GM19372 (cell line): ENCODE data around the gene SULT1B1.
"Not testable (repeated sequence)": the region's sequence is repeated elsewhere in the genome, so short reads cannot be mapped to it uniquely, and the experiment has no call there.

Experiments used
- ATAC-seq: cut with Tn5 transposase; IDR thresholded peaks from one replicate; pipeline ENCODE4 v1.9.1; 2021; ENCODE audit warnings: mild to moderate bottlenecking, low read depth, moderate library complexity; ENCODE audit not compliant: unreplicated experiment

SULT1B1 gene

DNA sequence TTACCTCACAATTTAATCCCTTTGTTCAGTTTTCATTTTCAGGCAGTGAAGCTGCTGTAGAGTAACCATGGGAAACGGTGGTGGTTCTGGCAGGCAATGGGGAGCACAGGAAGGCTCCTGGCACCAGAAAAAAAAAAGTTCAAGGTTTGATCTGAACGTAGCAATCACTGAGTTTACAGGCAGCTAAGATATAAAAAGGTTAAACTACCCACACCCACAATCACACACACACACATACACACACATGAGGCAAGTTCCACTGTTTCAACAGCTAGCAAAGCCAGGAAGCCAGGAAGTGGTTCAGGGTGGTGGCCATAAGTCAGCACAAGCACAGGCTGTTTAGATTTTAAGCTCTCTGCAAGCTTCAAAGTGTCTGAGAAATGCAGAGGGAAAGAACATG, at the start of gene SULT1B1:
SULT1B1 (minus strand) TSS at position 166 of the 400 bp plus-strand sequence. CDS start 5,403 bp downstream, outside the sequence.
- no peak for ATAC-seq

DNA sequence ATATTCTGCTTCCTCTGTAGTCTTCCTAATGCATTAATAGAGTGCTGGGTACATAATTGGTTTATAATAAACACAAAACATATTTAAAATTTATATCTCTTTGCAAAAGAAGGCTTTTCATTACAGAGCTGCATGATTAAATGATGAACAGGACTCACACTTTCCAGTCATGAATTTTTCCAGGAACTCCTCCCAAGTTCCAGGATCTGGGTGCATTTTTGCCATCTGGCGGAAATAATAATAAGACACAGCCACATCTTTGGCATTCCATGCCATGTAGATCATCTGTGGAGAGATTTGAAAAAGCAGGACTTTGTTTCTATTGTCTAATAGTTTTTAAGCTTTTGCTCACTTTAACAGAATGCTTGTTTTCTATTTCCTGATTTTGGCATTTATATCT, 40.2 kb upstream of the SULT1B1 start:
- ATAC-seq, result no peak

GRCh38 chr4:69799337-69799736, 38.9 kb upstream of the SULT1B1 start:
- no peak for ATAC-seq

DNA sequence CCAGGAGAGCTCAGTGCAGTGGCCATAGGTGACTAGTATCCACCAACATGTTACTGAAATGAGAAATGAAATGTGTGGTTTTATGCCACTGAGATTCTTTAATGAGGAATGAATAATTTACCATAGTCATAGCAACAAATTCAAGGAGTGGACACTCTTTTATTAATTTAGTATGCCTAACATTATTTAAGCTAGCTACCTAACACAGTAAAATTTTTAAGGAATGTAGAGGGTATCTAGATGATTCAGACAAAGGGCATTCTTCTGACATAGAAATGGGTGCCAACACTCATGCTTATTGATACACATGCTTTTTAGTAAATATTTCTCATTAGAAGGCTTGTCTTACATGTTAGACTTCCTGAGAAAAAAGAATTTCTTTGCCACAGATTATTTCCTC, 33.3 kb upstream of the SULT1B1 start:
- ATAC-seq, result no peak

GRCh38 chr4:69787879-69788278, 27.5 kb upstream of the SULT1B1 start:
- ATAC-seq, result no peak

DNA sequence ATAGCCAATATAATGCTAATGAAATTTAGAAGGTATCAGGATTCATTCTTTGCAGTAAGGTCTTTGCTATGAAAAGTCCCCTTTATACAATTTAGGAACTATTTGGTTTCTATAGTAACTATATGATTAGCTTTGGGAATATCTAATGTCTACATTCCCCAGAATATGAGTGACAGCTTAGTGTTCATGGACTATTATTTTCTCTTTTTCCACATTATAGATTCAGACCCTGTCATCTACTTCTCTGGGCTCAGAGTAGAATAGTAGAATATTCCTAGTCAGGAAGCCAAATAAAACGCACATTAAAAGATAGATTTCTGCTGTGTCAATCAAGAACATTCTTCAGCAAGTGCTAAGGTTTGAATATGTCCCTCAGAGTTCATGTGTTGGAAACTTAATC, 26.1 kb upstream of the SULT1B1 start:
- ATAC-seq, result no peak

DNA sequence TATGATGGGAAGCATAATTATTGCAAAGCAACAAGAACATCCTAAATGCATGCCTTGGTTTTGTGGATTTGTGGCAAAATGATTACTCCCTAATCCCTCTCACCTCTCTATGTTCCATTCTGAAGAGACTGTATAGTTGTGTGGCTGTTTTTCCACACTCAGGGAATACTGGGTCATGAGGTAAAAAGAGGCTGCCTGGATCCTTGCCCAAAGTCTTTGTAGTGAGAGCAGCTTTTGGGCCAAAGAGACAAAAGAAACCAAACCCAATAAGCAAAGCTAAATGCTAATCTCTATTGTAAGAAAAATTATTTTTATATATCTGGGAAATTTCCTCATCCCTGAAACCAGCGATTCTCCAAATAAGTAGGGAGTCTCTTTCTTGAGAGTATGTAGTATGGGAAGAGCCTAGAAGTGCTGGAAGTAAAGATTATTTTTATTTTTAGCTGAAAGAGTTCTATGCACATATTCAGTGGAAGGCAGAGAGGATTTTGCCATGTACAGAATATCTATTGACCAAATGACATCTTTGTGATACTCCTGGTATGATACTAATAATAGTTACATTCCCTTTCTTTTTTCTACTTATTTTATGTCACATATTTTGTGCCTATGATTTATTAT, 24.9 kb upstream of the SULT1B1 start:
- no peak for ATAC-seq

DNA sequence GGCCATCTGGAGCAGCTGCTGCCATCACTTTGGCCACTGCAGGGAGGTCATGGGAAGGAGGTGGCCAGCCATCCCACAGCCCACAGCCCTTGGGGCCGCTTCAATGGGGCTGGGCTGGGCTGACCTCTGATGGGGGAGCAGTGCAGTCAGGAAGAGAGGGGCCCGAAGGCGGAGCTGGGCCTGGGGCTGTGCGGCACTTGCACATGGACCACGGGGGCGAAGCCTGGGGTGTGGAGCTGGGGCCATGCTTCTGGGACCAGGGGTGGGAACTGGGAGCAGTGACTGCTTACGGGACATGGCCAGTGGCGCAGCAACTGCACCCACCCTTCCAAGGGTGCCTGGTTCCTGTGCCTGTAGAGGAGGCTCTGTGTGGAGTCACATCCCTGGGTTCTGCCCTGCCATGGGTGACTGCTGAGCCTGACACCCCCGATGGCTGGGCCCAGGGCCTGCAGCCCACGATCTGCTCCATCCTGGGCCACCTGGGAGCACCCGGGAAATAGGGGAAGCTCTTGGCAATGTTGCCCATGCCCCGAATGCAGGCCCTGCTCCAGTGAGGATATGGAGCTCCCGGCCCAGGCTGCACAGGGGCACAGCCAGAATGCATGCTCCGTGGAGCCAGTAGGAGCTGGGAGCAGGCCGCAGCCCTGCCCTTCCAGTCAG, 22.4 kb upstream of the SULT1B1 start:
- ATAC-seq, result no peak

- no peak for ATAC-seq
Observed at GRCh38 chr4:69781458-69782418, 21.3 kb upstream of the SULT1B1 start.

DNA sequence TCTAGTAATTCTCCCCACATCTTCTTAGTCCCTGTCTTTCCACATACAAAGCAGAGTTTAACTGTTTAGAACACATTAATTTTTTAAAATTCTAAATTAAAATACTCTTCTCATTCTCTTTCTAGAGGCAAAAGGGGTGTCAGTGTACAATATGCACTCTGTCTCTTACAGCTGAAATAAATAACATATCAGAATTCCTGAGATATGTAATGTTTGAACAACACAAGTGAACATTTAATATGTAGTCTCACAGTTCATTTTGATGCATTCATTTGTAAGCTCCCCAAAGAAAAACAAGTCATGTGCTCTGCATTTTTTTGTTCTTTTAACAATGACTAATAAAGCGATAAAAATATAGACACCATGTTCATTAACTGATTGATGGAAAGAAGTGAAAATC, 19.7 kb upstream of the SULT1B1 start:
- no peak for ATAC-seq

DNA sequence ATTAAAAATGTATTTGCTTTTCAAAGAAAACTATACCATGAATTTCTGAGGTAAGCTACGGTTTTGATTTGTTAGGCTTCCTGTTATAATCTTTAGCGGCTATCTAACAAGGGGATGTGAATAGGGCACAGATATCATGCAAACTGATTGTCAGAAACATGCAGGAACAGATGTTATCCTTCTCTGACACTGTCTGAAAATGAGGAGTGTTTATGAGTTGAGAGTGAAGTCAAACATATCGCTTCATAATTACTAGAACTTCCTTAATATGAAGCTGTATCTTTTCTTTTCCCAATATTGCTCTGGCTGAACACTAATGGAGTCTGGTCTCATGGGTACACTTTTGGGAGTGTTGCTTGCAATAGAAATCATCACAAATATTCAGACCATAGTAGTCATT, 16.3 kb upstream of the SULT1B1 start:
- no peak for ATAC-seq

GRCh38 chr4:69775321-69775867, 15.0 kb upstream of the SULT1B1 start:
- ATAC-seq, result no peak

DNA sequence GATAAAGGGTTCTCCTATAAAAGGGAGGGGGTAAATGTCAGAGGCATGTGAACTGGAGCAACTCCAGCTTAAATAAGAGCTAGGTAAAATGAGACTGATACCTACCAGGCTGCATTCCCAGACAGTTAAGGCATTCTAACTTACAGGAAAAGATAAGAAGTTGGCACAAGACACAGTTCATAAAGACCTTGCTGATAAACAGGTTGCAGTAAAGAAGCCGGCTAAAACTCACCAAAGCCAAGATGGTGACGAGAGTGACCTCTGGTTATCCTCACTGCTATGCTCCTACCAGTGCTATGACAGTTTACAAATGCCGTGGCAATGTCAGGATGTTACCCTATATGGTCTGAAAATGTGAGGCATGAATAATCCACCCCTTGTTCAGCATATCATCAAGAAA, 13.1 kb upstream of the SULT1B1 start:
- no peak for ATAC-seq

- ATAC-seq, result not testable (repeated sequence)
Observed at GRCh38 chr4:69768554-69768953, 8.1 kb upstream of the SULT1B1 start.

GRCh38 chr4:69765751-69766150, 5.3 kb upstream of the SULT1B1 start:
- ATAC-seq, result no peak

DNA sequence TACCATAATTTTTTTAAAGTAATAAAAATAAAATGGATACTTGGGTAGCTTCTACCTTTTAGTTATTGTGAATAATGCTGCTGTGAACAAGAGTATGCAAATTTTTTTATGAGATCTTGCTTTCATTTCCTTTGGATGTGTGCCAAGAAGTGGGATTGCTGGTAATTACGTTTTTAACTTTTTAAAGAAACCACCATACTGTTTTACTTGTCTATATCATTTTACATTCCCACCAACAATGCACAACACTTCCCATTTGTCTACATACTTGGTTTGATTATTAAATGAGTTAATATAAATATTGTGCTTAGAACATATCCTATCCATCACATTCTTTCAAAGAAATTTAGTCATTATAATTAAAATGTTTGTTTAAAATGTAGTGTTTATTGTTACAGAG, 3.9 kb upstream of the SULT1B1 start:
- no peak for ATAC-seq

GRCh38 chr4:69763233-69763632, 2.8 kb upstream of the SULT1B1 start:
- no peak for ATAC-seq

GRCh38 chr4:69759189-69759604, 1.2 kb downstream of the SULT1B1 start:
- ATAC-seq, result no peak

DNA sequence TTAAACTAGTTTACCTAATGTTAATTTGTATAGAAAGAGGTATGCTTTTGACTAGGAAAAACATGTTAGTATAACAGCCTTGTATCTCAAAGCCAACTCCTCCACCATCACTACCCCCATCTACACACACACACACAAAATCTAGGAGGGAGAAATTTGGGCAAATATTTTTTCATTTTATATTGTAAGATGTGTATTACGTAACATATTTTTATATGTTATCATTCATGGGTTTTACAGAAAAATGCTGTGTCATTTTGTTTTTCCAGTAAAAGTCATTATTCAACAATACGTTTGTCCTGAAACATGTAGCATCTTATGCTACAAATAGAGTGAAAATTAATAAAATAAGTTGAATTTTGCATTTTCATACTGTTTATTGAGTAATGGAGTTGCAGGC, 3.0 kb downstream of the SULT1B1 start:
- no peak for ATAC-seq

- ATAC-seq, result no peak
Observed at GRCh38 chr4:69754926-69755580, 5.4 kb downstream of the SULT1B1 start.
